ENCODE data around the gene KCTD18.

Gene KCTD18

DNA sequence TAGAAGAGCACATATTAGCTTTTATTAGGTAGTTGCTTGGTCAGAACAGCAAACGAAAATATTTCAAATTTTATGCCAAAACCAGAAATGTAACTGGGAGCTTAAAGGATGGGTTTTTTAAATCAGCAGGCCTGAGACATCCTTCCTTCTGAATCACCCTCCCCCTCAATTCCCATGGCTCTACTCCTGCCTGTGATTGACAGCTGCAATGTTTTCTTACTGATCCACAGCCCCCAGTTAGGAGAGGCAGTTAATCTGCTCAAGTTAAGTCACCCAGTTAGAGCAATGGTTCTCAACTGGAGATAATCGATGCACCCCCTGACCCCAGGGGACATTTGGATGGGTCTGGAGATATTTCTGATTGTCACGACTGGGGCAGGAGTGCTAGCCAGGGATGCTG, 24.9 kb downstream of the KCTD18 start:
- TF ChIP-seq, protein P1, sequence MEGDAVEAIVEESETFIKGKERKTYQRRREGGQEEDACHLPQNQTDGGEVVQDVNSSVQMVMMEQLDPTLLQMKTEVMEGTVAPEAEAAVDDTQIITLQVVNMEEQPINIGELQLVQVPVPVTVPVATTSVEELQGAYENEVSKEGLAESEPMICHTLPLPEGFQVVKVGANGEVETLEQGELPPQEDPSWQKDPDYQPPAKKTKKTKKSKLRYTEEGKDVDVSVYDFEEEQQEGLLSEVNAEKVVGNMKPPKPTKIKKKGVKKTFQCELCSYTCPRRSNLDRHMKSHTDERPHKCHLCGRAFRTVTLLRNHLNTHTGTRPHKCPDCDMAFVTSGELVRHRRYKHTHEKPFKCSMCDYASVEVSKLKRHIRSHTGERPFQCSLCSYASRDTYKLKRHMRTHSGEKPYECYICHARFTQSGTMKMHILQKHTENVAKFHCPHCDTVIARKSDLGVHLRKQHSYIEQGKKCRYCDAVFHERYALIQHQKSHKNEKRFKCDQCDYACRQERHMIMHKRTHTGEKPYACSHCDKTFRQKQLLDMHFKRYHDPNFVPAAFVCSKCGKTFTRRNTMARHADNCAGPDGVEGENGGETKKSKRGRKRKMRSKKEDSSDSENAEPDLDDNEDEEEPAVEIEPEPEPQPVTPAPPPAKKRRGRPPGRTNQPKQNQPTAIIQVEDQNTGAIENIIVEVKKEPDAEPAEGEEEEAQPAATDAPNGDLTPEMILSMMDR (IDR thresholded peaks at IDR 0.05) = no peak

DNA sequence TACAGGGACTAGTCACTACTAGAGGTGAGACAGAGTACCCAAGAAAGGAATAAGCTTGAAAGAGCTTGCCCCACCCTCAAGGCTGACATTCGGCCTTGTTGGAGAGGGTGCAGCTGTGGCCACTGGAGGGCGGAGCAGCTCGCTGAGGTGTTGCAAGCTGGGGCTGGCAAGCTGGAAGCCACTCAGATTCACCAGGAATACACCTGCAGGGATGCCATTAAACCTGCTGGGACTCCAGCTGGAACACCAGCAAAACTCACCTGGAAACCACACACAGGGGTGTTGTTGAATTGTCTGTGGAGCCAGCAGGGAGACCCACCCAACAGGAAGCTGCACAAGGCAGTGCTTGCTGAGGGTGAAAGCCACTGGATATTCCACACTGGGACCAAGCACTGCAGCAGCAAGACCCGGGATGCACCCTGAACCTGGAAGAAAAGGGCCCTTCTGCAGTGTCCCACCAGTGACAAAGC, 26.1 kb downstream of the KCTD18 start:
- TF ChIP-seq, protein P1 (IDR thresholded peaks at IDR 0.05) = peak; percentile 62

DNA sequence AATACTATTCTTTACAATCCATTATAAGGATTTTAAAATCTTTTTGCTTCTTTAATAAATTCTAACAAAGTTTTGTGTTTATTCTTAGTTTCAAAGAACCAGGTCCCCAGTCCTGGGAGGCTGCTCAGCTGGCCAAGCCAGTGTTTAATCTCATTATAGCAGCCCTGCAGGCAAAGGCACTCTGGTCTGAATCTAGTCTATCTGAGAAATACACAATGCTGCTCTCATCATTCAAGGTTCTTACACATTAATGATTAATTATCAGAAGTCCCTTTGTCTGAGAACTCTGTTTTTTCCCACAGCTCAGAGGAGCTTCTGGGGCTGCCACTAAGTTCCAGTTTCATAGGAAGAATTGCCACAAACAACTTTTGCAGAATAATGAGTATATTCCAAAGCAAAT, 27.7 kb downstream of the KCTD18 start:
- TF ChIP-seq, protein P1 (IDR thresholded peaks at IDR 0.05) = no peak

DNA sequence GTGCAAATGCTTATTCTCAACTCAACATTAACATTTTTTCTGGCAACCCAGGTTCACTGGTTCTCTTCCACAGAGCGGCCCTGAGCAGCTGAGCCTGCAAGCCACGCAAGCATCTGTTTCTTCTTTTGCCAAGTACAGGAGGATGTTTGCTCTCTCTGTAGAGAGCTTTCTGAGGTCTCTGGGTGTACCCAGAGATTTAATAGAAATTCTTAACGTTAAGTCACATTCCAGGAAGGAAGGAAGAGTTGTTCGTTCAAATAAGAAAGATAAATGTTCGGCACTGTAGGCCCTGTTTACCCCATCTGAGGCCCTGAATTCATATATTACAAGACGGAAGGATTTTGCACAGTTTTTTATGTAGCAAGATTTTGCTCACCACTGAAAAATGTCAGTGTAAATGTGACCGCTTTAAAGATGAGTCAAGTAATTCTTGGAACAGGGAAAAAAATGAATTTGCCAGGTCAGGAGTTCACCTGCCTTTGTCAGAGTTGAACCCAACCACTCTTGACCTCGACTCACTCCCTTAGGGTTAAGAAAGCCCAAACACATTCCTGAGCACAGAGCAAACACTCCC, 30.1 kb downstream of the KCTD18 start:
- TF ChIP-seq, protein P1 (IDR thresholded peaks at IDR 0.05) = no peak

DNA sequence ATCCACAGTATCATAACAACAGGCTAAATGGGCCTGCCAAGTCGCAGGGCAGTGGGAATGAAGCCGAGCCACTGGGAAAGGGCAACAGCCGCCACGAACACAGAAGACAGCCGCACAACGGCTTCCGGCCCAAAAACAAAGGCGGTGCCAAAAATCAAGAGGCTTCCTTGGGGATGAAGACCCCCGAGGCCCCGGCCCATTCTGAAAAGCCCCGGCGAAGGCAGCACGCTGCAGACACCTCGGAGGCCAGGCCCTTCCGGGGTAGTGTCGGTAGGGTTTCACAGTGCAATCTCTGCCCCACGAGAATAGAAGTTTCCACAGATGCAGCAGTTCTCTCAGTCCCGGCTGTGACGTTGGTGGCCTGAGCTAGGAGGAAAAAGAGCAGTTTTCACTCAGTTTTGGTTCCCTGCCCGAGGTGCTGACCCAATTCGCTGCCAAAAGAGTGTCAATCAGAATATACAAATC, 32.2 kb downstream of the KCTD18 start:
- TF ChIP-seq, protein P1 (IDR thresholded peaks at IDR 0.05) = no peak

DNA sequence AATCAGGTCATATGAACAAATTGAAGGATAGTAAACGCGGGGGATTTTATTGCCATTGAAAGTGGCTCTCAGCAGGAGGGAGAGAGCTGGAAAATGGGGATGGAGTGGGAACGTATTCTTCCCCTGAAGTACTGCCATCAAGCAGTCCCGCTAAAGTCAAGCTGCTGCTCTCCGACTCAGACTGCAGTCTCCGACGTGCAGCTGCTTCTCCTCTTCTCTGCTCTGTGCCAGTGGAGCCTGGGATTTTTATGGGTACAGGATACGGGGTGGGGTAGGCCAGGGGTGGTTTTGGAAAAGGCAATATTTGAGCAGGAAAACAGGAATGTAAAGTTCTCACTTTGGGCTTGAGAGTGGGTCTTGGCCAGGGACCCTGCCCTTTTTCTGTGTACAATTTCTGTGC, 33.0 kb downstream of the KCTD18 start:
- TF ChIP-seq, protein P1 (IDR thresholded peaks at IDR 0.05) = no peak

DNA sequence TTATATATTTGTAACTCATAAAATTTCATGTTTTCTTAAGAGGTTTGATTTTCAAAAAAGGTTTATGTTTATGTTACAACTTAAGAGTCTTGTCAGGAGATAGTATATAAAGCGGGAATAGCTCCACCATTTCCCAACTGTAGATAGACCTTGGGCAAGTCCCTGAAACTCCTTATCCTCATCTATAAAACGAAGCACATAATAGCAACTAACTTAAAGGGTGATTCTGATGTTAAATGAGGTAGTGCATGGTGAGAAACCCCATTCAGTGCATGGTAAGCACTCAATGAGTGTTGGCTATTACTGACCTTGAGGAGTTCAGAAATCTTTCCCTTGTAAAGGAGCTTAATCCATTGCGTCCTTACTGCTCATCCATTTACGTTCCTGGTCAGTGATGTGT, 34.1 kb downstream of the KCTD18 start:
- TF ChIP-seq, protein P1 (IDR thresholded peaks at IDR 0.05) = no peak

Measured in LNCAP (cell line).